Suprapubic skin (tissue), 4 donors: ENCODE data around the gene PROX1. TPM values are rescaled to one million over a fixed set of nuclear protein-coding genes. Genes with fewer than 3 reads are reported as not detected.

ENCODE experiments used
- DNase-seq, 2 donors: peaks; one replicate each; pipeline ENCODE4 v3.0.0-alpha.2; 2019; ENCODE audit warnings: low spot score in 2 of 2
- H3K27ac ChIP-seq: fragments of 200-600 bp; sonication (generic); one replicate; pipeline ENCODE4 v1.5.1; 2019
- H3K27me3 ChIP-seq: fragments of 200-600 bp; sonication (generic); one replicate; pipeline ENCODE4 v1.5.1; 2019
- H3K36me3 ChIP-seq: fragments of 200-600 bp; sonication (generic); one replicate; pipeline ENCODE4 v1.5.1; 2019
- H3K4me1 ChIP-seq: fragments of 200-600 bp; sonication (generic); one replicate; pipeline ENCODE4 v1.5.1; 2019
- H3K4me3 ChIP-seq: fragments of 200-600 bp; sonication (generic); one replicate; pipeline ENCODE4 v1.5.1; 2019; ENCODE audit warnings: mild to moderate bottlenecking
- H3K9me3 ChIP-seq: fragments of 200-600 bp; sonication (generic); one replicate; pipeline ENCODE4 v1.5.1; 2019
- CTCF ChIP-seq, 2 donors: fragments of 200-600 bp in 1 of 2; fragments of 450-650 bp in 1 of 2; sonication (generic) in 1 of 2; IDR thresholded peaks; one replicate each; pipeline ENCODE4 v1.5.1; 2016 to 2019; ENCODE audit warnings: antibody characterized with exemption in 2 of 2, mild to moderate bottlenecking in 1 of 2, moderate library complexity in 1 of 2
- EP300 ChIP-seq: sonication (generic); formaldehyde crosslinking; IDR thresholded peaks from one replicate; pipeline ENCODE4 v1.6.1; 2017; ENCODE audit warnings: antibody characterized with exemption
- POLR2A ChIP-seq, 2 donors: fragments of 450-650 bp; IDR thresholded peaks; one replicate each; pipeline ENCODE4 v1.6.1; 2017; ENCODE audit warnings: antibody characterized with exemption in 2 of 2, mild to moderate bottlenecking in 2 of 2, moderate library complexity in 2 of 2
- POLR2AphosphoS5 ChIP-seq, 3 donors: sonication (generic); formaldehyde crosslinking; IDR thresholded peaks; one replicate each; pipeline ENCODE4 v1.6.1; 2017; ENCODE audit warnings: antibody characterized with exemption in 3 of 3
- WGBS: methylation state at CpG from one replicate; pipeline ENCODE4 v1.1.5; 2018; 5-methylcytosine and 5-hydroxymethylcytosine counted together
- total RNA-seq, 4 donors: library from RNA; depleted of rRNA; stranded (reverse); fragments of >200 nt; gene quantifications; one replicate each; pipeline ENCODE4 v1.1.0, GENCODE V29; 2016

PROX1 gene
- total RNA-seq, 4 donors from 2014 or later: 0.68 to 1.9 (median 1.3) TPM

GRCh38 chr1:213983493-213984386, 4.0 kb upstream of the PROX1 start:
- Histone ChIP-seq H3K36me3 (no peaks in the 10 kb centered on the region), H3K4me3 (peak overlapping the region; percentile 44), H3K27me3 (peaks cover 82% of the 10 kb centered on the region), H3K4me1 (peaks cover 46% of the 10 kb centered on the region), H3K9me3 (no peaks in the 10 kb centered on the region), H3K27ac (no peak overlapping the region)
- TF ChIP-seq CTCF (IDR thresholded peaks at IDR 0.05): no peak
- no peak for TF ChIP-seq POLR2AphosphoS5 (IDR thresholded peaks at IDR 0.05)
- no peak for TF ChIP-seq EP300
- no peak for TF ChIP-seq POLR2A (IDR thresholded peaks at IDR 0.05)
- 52% methylated on average over 36 of the region's 36 CpGs for WGBS
- no peak for DNase-seq

GRCh38 chr1:213984387-213985208, 3.2 kb upstream of the PROX1 start:
- no peaks in the 10 kb centered on the region for H3K9me3 ChIP-seq
- H3K27ac ChIP-seq: no peak overlapping the region
- TF ChIP-seq POLR2AphosphoS5 (IDR thresholded peaks at IDR 0.05): no peak
- no peak for TF ChIP-seq EP300
- TF ChIP-seq CTCF (IDR thresholded peaks at IDR 0.05): no peak
- no peak for TF ChIP-seq POLR2A (IDR thresholded peaks at IDR 0.05)
- 58% methylated on average over 15 of the region's 15 CpGs for WGBS
- peaks cover 77% of the 10 kb centered on the region for H3K27me3 ChIP-seq
- peaks cover 54% of the 10 kb centered on the region for H3K4me1 ChIP-seq
- DNase-seq: no peak
- H3K36me3 ChIP-seq: no peaks in the 10 kb centered on the region
- H3K4me3 ChIP-seq: peak overlapping the region; percentile 33

- Histone ChIP-seq H3K9me3 (no peaks in the 10 kb centered on the region), H3K27me3 (peaks cover 72% of the 10 kb centered on the region), H3K27ac (no peak overlapping the region), H3K4me1 (peaks cover 54% of the 10 kb centered on the region), H3K4me3 (peak overlapping the region; percentile 33), H3K36me3 (no peaks in the 10 kb centered on the region)
- 8% methylated on average over 31 of the region's 52 CpGs for WGBS
- no peak for DNase-seq
- TF ChIP-seq CTCF (IDR thresholded peaks at IDR 0.05) (no peak), POLR2AphosphoS5 (IDR thresholded peaks at IDR 0.05) (no peak), POLR2A (IDR thresholded peaks at IDR 0.05) (no peak), EP300 (no peak)
Observed at GRCh38 chr1:213985209-213986019, 2.4 kb upstream of the PROX1 start.

GRCh38 chr1:213986020-213986924, 1.5 kb upstream of the PROX1 start:
- no peak overlapping the region for H3K27ac ChIP-seq
- WGBS: 17% methylated on average over 31 of the region's 31 CpGs
- no peak for TF ChIP-seq EP300
- TF ChIP-seq POLR2AphosphoS5 (IDR thresholded peaks at IDR 0.05): no peak
- H3K4me1 ChIP-seq: peaks cover 54% of the 10 kb centered on the region
- no peak for DNase-seq
- peaks cover 64% of the 10 kb centered on the region for H3K27me3 ChIP-seq
- no peaks in the 10 kb centered on the region for H3K9me3 ChIP-seq
- peak overlapping the region; percentile 33 for H3K4me3 ChIP-seq
- no peaks in the 10 kb centered on the region for H3K36me3 ChIP-seq

- TF ChIP-seq POLR2AphosphoS5 (IDR thresholded peaks at IDR 0.05) (no peak), CTCF (IDR thresholded peaks at IDR 0.05) (no peak), EP300 (no peak), POLR2A (IDR thresholded peaks at IDR 0.05) (no peak)
- Histone ChIP-seq H3K9me3 (no peaks in the 10 kb centered on the region), H3K4me3 (peak overlapping the region; percentile 62), H3K36me3 (no peaks in the 10 kb centered on the region), H3K27me3 (peaks cover 57% of the 10 kb centered on the region), H3K4me1 (peaks cover 54% of the 10 kb centered on the region), H3K27ac (no peak overlapping the region)
- no peak for DNase-seq
- WGBS: 11% methylated on average over 6 of the region's 6 CpGs
Observed at GRCh38 chr1:213986925-213987250, 885 bp upstream of the PROX1 start.
